ENCODE results near the gene C1QA.

The C1QA gene

GRCh38 chr1:22636353-22636752, at the start of gene C1QA:
C1QA (plus strand) TSS chr1:22636628; CDS start chr1:22637617, 989 bp downstream.
- no peak for FAIRE-seq

GRCh38 chr1:22587247-22587646, 49.2 kb upstream of the C1QA start:
- no peak for FAIRE-seq

GRCh38 chr1:22588899-22589422, 47.5 kb upstream of the C1QA start:
- FAIRE-seq: no peak

- FAIRE-seq: no peak
Observed at GRCh38 chr1:22591576-22591975, 44.9 kb upstream of the C1QA start.

- FAIRE-seq: no peak
Observed at GRCh38 chr1:22592051-22592450, 44.4 kb upstream of the C1QA start.

GRCh38 chr1:22592919-22593790, 43.3 kb upstream of the C1QA start:
- FAIRE-seq: no peak

- no peak for FAIRE-seq
Observed at GRCh38 chr1:22594396-22594795, 42.0 kb upstream of the C1QA start.

- FAIRE-seq: no peak
Observed at GRCh38 chr1:22595108-22595507, 41.3 kb upstream of the C1QA start.

- no peak for FAIRE-seq
Observed at GRCh38 chr1:22597301-22597965, 39.0 kb upstream of the C1QA start.

- no peak for FAIRE-seq
Observed at GRCh38 chr1:22597996-22598395, 38.4 kb upstream of the C1QA start.

- no peak for FAIRE-seq
Observed at GRCh38 chr1:22598736-22599135, 37.7 kb upstream of the C1QA start.

GRCh38 chr1:22600071-22600816, 36.2 kb upstream of the C1QA start:
- FAIRE-seq: no peak

GRCh38 chr1:22600817-22601605, 35.4 kb upstream of the C1QA start:
- FAIRE-seq: no peak

- no peak for FAIRE-seq
Observed at GRCh38 chr1:22601610-22602009, 34.8 kb upstream of the C1QA start.

- FAIRE-seq: no peak
Observed at GRCh38 chr1:22602060-22602740, 34.2 kb upstream of the C1QA start.

GRCh38 chr1:22606161-22606560, 30.3 kb upstream of the C1QA start:
- no peak for FAIRE-seq

- FAIRE-seq: no peak
Observed at GRCh38 chr1:22607154-22607553, 29.3 kb upstream of the C1QA start.

GRCh38 chr1:22608361-22608760, 28.1 kb upstream of the C1QA start:
- no peak for FAIRE-seq

GRCh38 chr1:22609291-22609690, 27.1 kb upstream of the C1QA start:
- no peak for FAIRE-seq

GRCh38 chr1:22611530-22611947, 24.9 kb upstream of the C1QA start:
- FAIRE-seq: no peak

GRCh38 chr1:22612671-22613571, 23.5 kb upstream of the C1QA start:
- no peak for FAIRE-seq

Data from endometrium (tissue), 2 donors.